WERI-Rb-1 (cell line): ENCODE results near the gene ZNF324.

Experiments
- DNase-seq: peaks from one replicate; pipeline ENCODE4 v3.0.0-alpha.2; 2020
- H3K27ac ChIP-seq: fragments of 250-450 bp; sonication (Bioruptor Pico); 2 replicates; pipeline ENCODE4 v1.5.1; 2020; ENCODE audit warnings: mild to moderate bottlenecking, moderate library complexity
- H3K27me3 ChIP-seq: fragments of 250-450 bp; sonication (Bioruptor Pico); 2 replicates; pipeline ENCODE4 v1.5.1; 2021; ENCODE audit warnings: mild to moderate bottlenecking, low read depth, moderate library complexity; ENCODE audit not compliant: insufficient read depth, severe bottlenecking
- H3K36me3 ChIP-seq: fragments of 250-450 bp; sonication (Bioruptor Pico); 2 replicates; pipeline ENCODE4 v1.5.1; 2020; ENCODE audit warnings: mild to moderate bottlenecking, moderate library complexity
- H3K4me3 ChIP-seq: 2 replicates; pipeline ENCODE4 v1.5.1; 2011; ENCODE audit warnings: low read depth, mild to moderate bottlenecking, control low read depth, low read length
- H3K9me3 ChIP-seq: fragments of 250-450 bp; sonication (Bioruptor Pico); 2 replicates; pipeline ENCODE4 v1.5.1; 2021; ENCODE audit warnings: mild to moderate bottlenecking, moderate library complexity; ENCODE audit not compliant: severe bottlenecking
- TF ChIP-seq, protein P1 (sequence below): IDR thresholded peaks from 2 replicates; pipeline ENCODE4 v1.5.1; 2011; ENCODE audit warnings: low read depth, mild to moderate bottlenecking, control low read depth, inconsistent platforms, low read length

ZNF324 gene

GRCh38 chr19:58522709-58523108 lies 55.8 kb downstream of the ZNF324 start:
- Histone ChIP-seq H3K27me3 (no peaks in the 10 kb centered on the region), H3K36me3 (no peaks in the 10 kb centered on the region), H3K9me3 (no peaks in the 10 kb centered on the region), H3K4me3 (no peak overlapping the region), H3K27ac (no peak overlapping the region)
- TF ChIP-seq, protein P1, sequence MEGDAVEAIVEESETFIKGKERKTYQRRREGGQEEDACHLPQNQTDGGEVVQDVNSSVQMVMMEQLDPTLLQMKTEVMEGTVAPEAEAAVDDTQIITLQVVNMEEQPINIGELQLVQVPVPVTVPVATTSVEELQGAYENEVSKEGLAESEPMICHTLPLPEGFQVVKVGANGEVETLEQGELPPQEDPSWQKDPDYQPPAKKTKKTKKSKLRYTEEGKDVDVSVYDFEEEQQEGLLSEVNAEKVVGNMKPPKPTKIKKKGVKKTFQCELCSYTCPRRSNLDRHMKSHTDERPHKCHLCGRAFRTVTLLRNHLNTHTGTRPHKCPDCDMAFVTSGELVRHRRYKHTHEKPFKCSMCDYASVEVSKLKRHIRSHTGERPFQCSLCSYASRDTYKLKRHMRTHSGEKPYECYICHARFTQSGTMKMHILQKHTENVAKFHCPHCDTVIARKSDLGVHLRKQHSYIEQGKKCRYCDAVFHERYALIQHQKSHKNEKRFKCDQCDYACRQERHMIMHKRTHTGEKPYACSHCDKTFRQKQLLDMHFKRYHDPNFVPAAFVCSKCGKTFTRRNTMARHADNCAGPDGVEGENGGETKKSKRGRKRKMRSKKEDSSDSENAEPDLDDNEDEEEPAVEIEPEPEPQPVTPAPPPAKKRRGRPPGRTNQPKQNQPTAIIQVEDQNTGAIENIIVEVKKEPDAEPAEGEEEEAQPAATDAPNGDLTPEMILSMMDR = no peak
- no peak for DNase-seq
